GM10847 (cell line): ENCODE measurements around the gene UNC5C.

Source experiments
- POLR2A ChIP-seq: IDR thresholded peaks from 2 replicates; pipeline ENCODE4 v1.6.1; 2011; ENCODE audit not compliant: insufficient read length; ENCODE audit errors: extremely low read depth

The UNC5C gene

GRCh38 chr4:95535180-95535579 is 13.6 kb downstream of the UNC5C start:
- no peak for TF ChIP-seq POLR2A

- TF ChIP-seq POLR2A, result no peak
Measured at GRCh38 chr4:95534032-95534431, 14.7 kb downstream of the UNC5C start.

- TF ChIP-seq POLR2A, result no peak
Measured at GRCh38 chr4:95533254-95533653, 15.5 kb downstream of the UNC5C start.

- no peak for TF ChIP-seq POLR2A
Measured at GRCh38 chr4:95532305-95532704, 16.5 kb downstream of the UNC5C start.

GRCh38 chr4:95531141-95531540 is 17.6 kb downstream of the UNC5C start:
- TF ChIP-seq POLR2A, result no peak

GRCh38 chr4:95529946-95530345 is 18.8 kb downstream of the UNC5C start:
- no peak for TF ChIP-seq POLR2A

GRCh38 chr4:95528388-95528948 is 20.3 kb downstream of the UNC5C start:
- no peak for TF ChIP-seq POLR2A

GRCh38 chr4:95526075-95526474 is 22.7 kb downstream of the UNC5C start:
- no peak for TF ChIP-seq POLR2A

- TF ChIP-seq POLR2A, result no peak
Measured at GRCh38 chr4:95524729-95525128, 24.0 kb downstream of the UNC5C start.

- TF ChIP-seq POLR2A, result no peak
Measured at GRCh38 chr4:95524184-95524583, 24.6 kb downstream of the UNC5C start.

GRCh38 chr4:95522682-95523530 is 25.9 kb downstream of the UNC5C start:
- TF ChIP-seq POLR2A, result no peak

- TF ChIP-seq POLR2A, result no peak
Measured at GRCh38 chr4:95517576-95518345, 31.0 kb downstream of the UNC5C start.

- TF ChIP-seq POLR2A, result no peak
Measured at GRCh38 chr4:95516528-95517017, 32.2 kb downstream of the UNC5C start.

- no peak for TF ChIP-seq POLR2A
Measured at GRCh38 chr4:95515589-95515988, 33.2 kb downstream of the UNC5C start.

- no peak for TF ChIP-seq POLR2A
Measured at GRCh38 chr4:95513022-95513421, 35.8 kb downstream of the UNC5C start.

GRCh38 chr4:95511477-95511876 is 37.3 kb downstream of the UNC5C start:
- no peak for TF ChIP-seq POLR2A
